GM19328 (cell line): ENCODE measurements around the gene PTPRQ.
"Not testable (repeated sequence)": the region's sequence is repeated elsewhere in the genome, so short reads cannot be mapped to it uniquely, and the experiment has no call there.

Source experiments
- ATAC-seq: cut with Tn5 transposase; IDR thresholded peaks from one replicate; pipeline ENCODE4 v1.9.1; 2021; ENCODE audit warnings: mild to moderate bottlenecking, moderate library complexity; ENCODE audit not compliant: unreplicated experiment

PTPRQ gene

GRCh38 chr12:80634903-80635302 is 190.9 kb downstream of the PTPRQ start:
- ATAC-seq = no peak

GRCh38 chr12:80636832-80637231 is 192.8 kb downstream of the PTPRQ start:
- no peak for ATAC-seq

- no peak for ATAC-seq
These were observed 197.9 kb downstream of the PTPRQ start for GRCh38 chr12:80641936-80642335.

- no peak for ATAC-seq
These were observed 199.9 kb downstream of the PTPRQ start for GRCh38 chr12:80643961-80644360.

GRCh38 chr12:80648881-80649280 is 204.8 kb downstream of the PTPRQ start:
- ATAC-seq = no peak

GRCh38 chr12:80655751-80656150 is 211.7 kb downstream of the PTPRQ start:
- ATAC-seq = no peak

- ATAC-seq = no peak
These were observed 215.6 kb downstream of the PTPRQ start for GRCh38 chr12:80659512-80660063.

GRCh38 chr12:80662586-80662985 is 218.6 kb downstream of the PTPRQ start:
- no peak for ATAC-seq

GRCh38 chr12:80670214-80670613 is 226.2 kb downstream of the PTPRQ start:
- no peak for ATAC-seq

- not testable (repeated sequence) for ATAC-seq
These were observed 232.1 kb downstream of the PTPRQ start for GRCh38 chr12:80676042-80676636.

- ATAC-seq = no peak
These were observed 232.8 kb downstream of the PTPRQ start for GRCh38 chr12:80676856-80677255.

GRCh38 chr12:80677994-80678393 is 234.0 kb downstream of the PTPRQ start:
- ATAC-seq = no peak

GRCh38 chr12:80679346-80680131 is 235.5 kb downstream of the PTPRQ start:
- no peak for ATAC-seq

GRCh38 chr12:80681287-80681686 is 237.3 kb downstream of the PTPRQ start:
- no peak for ATAC-seq

GRCh38 chr12:80681786-80682185 is 237.8 kb downstream of the PTPRQ start:
- no peak for ATAC-seq

- ATAC-seq = no peak
These were observed 240.1 kb downstream of the PTPRQ start for GRCh38 chr12:80684077-80684495.

- ATAC-seq = no peak
These were observed 246.1 kb downstream of the PTPRQ start for GRCh38 chr12:80690090-80690489.

GRCh38 chr12:80690513-80690912 is 246.5 kb downstream of the PTPRQ start:
- no peak for ATAC-seq

GRCh38 chr12:80692114-80692513 is 248.1 kb downstream of the PTPRQ start:
- ATAC-seq = peak; percentile 44

GRCh38 chr12:80697270-80697887 is 253.3 kb downstream of the PTPRQ start:
- ATAC-seq = no peak

GRCh38 chr12:80698256-80698655 is 254.2 kb downstream of the PTPRQ start:
- no peak for ATAC-seq
